NCI-H128 (cell line): ENCODE data around the gene ZBTB38.

Experiments used
- DNase-seq: peaks from one replicate; lab custom pipeline; 2025; ENCODE audit not compliant: unreplicated experiment; lab: John Stamatoyannopoulos, UW

Gene ZBTB38

DNA sequence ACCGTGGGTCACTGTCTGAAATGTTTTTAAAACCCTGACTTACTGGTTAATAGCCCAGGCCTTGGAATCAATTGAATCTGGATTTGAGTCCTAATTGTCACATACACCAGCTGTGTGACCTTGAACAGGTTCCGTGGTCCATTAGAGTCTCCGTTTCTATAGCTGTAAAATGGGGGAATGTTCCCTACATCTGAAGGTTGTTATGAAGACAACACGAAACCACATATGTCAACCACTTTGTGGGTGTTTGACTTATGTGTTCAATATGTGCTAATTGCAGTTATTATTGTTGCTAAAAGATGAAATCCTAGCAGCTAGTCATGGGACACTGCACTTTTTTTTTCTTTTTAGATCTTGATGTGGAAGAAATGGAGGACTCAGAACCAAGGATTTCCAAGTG, 35.3 kb downstream of the ZBTB38 start:
- DNase-seq = no peak

GRCh38 chr3:141405025-141405424, 36.7 kb downstream of the ZBTB38 start:
- DNase-seq = no peak

DNA sequence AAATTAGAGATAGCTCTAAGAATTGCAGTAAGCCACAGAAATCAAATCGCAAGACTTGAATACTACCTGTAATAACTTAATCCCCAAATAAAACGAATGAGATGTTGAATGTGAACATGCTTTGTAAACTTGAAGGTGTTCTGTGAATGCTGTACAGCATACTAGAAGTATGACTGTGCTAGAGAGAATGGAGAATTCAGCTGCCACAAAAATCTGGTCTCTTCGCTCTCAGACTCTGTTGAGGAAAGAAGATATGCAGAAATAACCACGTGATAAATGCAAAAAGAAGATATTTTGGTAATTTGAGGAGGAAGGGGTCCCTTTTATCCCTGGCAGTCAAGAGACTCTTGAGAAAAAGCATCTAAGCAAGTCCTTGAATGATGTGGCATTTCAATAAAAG, 37.3 kb downstream of the ZBTB38 start:
- DNase-seq = no peak

GRCh38 chr3:141406265-141406664, 38.0 kb downstream of the ZBTB38 start:
- no peak for DNase-seq

DNA sequence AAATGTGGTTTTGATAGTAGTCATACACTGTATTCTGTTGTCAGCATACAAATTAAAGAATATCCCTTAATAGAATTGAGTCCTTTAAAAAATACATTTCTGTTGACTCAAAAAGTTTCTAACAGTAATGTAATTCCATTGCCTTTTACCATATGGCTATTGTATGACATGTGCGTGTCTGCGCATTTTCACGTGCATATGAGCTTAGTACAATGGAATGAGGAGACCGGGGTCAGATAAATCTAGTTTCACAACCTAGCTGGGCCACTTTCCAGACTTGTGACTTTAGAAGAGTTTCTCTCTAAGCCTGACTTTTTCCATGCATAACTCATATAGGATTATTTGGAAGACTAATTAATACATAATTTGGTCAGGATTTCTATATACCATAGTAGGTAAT, 38.7 kb downstream of the ZBTB38 start:
- no peak for DNase-seq

GRCh38 chr3:141407825-141408224, 39.5 kb downstream of the ZBTB38 start:
- DNase-seq = no peak

DNA sequence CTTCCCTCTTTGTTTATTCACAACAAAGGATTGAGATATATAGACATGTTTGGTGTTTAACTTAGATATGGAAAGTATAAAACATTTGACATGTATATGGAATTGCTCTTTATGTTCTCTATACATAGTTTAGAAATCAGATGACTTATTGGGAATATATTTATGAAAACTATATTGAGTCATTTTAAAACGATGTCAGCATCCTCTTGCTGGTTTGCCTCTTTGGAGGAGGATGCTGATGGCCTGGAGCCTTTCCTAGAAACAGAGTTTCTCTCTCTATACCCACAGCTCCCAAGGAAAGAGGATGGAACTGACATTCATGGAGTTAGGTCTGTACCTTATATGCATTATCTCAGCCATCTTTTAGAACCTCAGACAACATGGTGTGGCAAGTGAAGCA, 40.3 kb downstream of the ZBTB38 start:
- DNase-seq = no peak

GRCh38 chr3:141409940-141410241, 41.6 kb downstream of the ZBTB38 start:
- no peak for DNase-seq

- no peak for DNase-seq
These were observed 42.1 kb downstream of the ZBTB38 start for GRCh38 chr3:141410408-141410807.

DNA sequence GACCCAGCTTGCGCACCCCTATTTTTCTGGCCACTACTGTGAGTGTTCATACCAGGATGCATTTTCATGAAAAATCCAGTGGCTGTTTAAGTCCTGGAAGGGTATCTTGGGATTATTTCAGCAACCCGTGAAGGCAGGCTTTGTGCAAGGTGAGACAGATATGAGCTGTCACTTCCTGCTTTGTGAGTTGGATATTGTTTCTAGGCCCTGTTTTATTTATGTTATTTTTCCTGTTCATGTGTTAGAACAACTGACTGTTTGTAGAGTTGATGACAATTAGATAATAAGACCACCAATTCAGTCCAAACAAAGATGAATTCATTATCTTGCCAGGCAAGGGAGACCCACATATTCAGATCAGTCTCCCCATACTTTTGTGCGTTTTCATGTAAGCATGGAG, 42.5 kb downstream of the ZBTB38 start:
- no peak for DNase-seq

GRCh38 chr3:141411251-141411771, 43.0 kb downstream of the ZBTB38 start:
- no peak for DNase-seq

DNA sequence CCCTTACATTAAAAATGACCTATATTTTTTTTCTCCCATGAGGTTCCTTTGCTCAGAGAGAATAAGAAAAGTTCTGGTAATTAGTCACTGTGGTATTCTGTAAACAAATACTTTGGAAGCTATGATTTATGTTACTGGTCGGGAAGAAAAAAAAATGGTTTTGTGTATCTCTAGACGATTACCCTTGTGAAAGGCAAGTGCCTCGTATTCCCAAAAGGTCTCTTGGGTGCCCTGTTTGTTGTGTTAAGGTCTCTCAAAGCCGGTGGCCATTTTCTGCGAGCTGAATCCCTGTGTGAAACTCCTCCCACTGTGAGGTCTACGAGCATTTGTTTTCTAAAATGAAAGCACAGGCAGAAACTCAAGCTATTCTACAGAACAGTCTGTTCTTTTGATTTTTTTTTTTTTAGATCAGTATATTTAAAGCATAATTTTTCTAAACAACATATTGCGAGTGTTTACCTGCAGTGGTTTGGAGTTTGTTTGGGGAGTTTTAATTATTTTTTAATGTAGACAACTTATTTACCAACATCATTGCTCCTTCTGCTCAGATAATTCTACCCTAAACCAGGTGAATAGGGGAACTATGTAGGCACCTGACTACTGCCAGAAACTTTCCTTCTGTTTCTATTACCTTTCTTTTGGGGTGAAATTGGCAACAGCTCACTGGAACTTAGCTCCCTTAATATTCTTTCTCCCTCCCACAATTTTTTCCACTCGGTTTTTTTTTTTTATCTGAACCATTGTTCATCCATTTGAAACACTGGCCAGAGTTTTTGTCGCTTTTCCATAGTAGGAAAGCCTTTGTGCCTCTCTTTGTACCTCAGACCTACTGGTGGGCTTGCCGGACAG, 44.0 kb downstream of the ZBTB38 start:
- peak; percentile 21 for DNase-seq

- no peak for DNase-seq
These were observed 44.6 kb downstream of the ZBTB38 start for GRCh38 chr3:141412936-141413354.

DNA sequence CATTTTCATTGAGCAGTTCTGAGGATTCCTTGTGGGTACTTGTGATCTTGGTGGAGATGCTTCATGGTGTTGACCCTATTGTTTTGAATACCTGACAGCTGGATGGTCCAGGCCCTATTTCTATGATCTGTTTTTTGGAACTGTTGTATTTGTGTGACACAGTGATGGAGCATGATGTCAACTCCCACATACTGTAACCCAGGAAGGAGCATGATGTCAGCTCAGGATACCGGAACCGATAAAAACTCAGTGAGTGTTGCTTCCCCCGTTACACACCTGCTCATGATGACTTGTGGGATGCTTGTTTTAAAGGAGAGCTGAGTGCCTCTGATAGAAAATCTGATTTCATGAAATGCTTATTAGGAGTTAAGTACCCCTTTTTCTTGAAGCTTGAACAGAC, 45.1 kb downstream of the ZBTB38 start:
- DNase-seq = no peak

- DNase-seq = no peak
These were observed 45.7 kb downstream of the ZBTB38 start for GRCh38 chr3:141413801-141414689.

DNA sequence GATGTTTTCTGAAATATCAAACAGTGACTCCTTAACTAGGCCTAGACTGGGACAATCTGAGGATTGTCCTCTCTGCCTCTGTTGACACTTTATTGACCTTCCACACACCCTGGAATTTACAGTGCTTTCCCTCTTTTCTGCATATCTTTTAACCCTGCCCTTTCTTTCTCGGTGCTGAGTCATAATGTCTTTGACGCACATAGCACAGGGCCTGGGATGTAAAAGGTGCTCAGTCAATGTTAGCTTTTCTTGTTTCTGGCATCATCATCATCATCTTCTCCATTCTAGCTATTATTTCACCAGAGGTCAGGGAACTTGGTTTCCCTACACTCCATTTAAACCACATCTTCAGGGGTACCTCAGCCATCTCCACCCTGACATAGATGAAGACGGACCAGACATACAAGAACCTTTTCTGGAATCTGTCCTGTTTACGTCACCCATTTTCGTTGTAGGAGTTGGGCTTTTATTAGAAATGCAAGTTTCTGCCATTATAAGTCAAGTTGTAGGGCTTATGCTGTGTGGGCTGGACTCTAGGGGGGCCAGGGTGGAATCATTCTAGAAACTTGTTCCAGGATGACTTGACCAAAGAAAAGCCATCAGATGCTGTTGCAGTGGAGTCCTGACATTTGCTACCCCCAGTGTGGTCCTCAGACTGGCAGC, 46.6 kb downstream of the ZBTB38 start:
- DNase-seq = no peak

DNA sequence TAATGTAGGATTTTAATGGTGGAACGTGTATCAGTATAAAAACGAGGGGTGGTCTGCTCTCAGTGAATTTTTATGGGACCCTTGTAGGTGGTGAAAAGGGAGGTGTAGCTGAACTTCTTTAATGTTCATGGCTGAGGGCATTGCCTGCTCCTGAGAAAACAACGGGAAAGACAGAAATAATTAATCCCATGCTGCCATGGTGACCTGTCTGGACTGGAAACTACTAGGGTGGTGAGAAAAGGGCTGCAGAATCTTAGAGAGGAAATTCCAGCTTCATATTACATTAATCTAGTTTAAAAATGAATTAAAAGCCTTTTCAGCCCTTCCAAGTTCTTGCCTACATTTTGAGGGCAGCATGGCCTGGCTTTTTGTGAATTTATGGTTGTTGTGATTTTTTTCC, 47.6 kb downstream of the ZBTB38 start:
- no peak for DNase-seq
